ENCODE measurements around the gene CDADC1. TPM values are rescaled to one million over a fixed set of nuclear protein-coding genes. Genes with fewer than 3 reads are reported as not detected.

CDADC1 gene
- total and polyA plus RNA-seq, 10 of the 15 experiments (the other 5 are each of a cell fraction or from before 2014, with no cell fraction given) = 2.6 to 7.3 (median 5.2) TPM

GRCh38 chr13:49341517-49341916 lies 93.8 kb downstream of the CDADC1 start:
- Histone ChIP-seq H3K9ac (ENCODE audit: control insufficient read depth, insufficient read depth, low read length) (no peak overlapping the region), H3K27ac (ENCODE audit: control insufficient read depth, insufficient read depth) (no peak overlapping the region), H3K27me3 (replicated peaks in 1 of 2; ENCODE audit: control insufficient read depth in 2 of 2, insufficient read depth in 2 of 2, low read length in 1 of 2) (no peaks in the 10 kb centered on the region), H4K20me1 (ENCODE audit: control insufficient read depth, insufficient read depth) (no peaks in the 10 kb centered on the region), H3K4me2 (ENCODE audit: control insufficient read depth, insufficient read depth) (no peak overlapping the region), H3K79me2 (ENCODE audit: control insufficient read depth, insufficient read depth, low read length) (no peaks in the 10 kb centered on the region), H2AFZ (ENCODE audit: control insufficient read depth, low read depth, low read length) (no peak overlapping the region), H3K9me3 (replicated peaks; ENCODE audit: control insufficient read depth, insufficient read depth, low read length) (no peaks in the 10 kb centered on the region), H3K4me3 (no peak overlapping the region), H3K36me3 (ENCODE audit: control insufficient read depth in 2 of 2, insufficient read depth in 2 of 2, low read length in 1 of 2) (no peaks in the 10 kb centered on the region), H3K4me1 (ENCODE audit: control insufficient read depth, insufficient read depth, low read length) (no peaks in the 10 kb centered on the region)
- no TSS peak for BruUV-seq (replicated peaks)
- ATAC-seq (no peak), FAIRE-seq (no peak), DNase-seq (ENCODE audit: low read depth, low spot score) (no peak)
- in situ Hi-C loops (cut with MboI) (no loop called here), intact Hi-C loops (cut with micrococcal nuclease; ENCODE audit: unreplicated experiment) (no loop called here)
- no peak for TF ChIP-seq CREM (IDR thresholded peaks at IDR 0.05; ENCODE audit: low read depth)
- TF ChIP-seq EZH2 (IDR thresholded peaks at IDR 0.05; ENCODE audit: borderline replicate concordance, control insufficient read depth, low read depth, low read length) = no peak
- ChIA-PET POLR2A (no interaction called here), RAD21 (ENCODE audit: unreplicated experiment) (no interaction called here), CTCF (no interaction called here), SMC1A (ENCODE audit: uncharacterized antibody, unreplicated experiment) (no interaction called here)
- WGBS (ENCODE audit: insufficient coverage, insufficient replicate concordance, low lambda C conversion rate, missing lambda C conversion rate) = 96% methylated on average over 3 of the region's 3 CpGs

GRCh38 chr13:49341941-49342340 lies 94.2 kb downstream of the CDADC1 start:
- in situ Hi-C loops (cut with MboI) = no loop called here
- intact Hi-C loops (cut with micrococcal nuclease; ENCODE audit: unreplicated experiment) = no loop called here
- Histone ChIP-seq H3K36me3 (ENCODE audit: control insufficient read depth in 2 of 2, insufficient read depth in 2 of 2, low read length in 1 of 2) (no peaks in the 10 kb centered on the region), H2AFZ (ENCODE audit: control insufficient read depth, low read depth, low read length) (no peak overlapping the region), H3K79me2 (ENCODE audit: control insufficient read depth, insufficient read depth, low read length) (no peaks in the 10 kb centered on the region), H3K4me2 (ENCODE audit: control insufficient read depth, insufficient read depth) (no peak overlapping the region), H3K27me3 (replicated peaks in 1 of 2; ENCODE audit: control insufficient read depth in 2 of 2, insufficient read depth in 2 of 2, low read length in 1 of 2) (no peaks in the 10 kb centered on the region), H3K9ac (ENCODE audit: control insufficient read depth, insufficient read depth, low read length) (no peak overlapping the region), H3K4me3 (no peak overlapping the region), H3K4me1 (ENCODE audit: control insufficient read depth, insufficient read depth, low read length) (no peaks in the 10 kb centered on the region), H3K9me3 (replicated peaks; ENCODE audit: control insufficient read depth, insufficient read depth, low read length) (no peaks in the 10 kb centered on the region), H4K20me1 (ENCODE audit: control insufficient read depth, insufficient read depth) (no peaks in the 10 kb centered on the region), H3K27ac (ENCODE audit: control insufficient read depth, insufficient read depth) (no peak overlapping the region)
- SMC1A ChIA-PET (ENCODE audit: uncharacterized antibody, unreplicated experiment) = no interaction called here
- FAIRE-seq (no peak), ATAC-seq (no peak), DNase-seq (ENCODE audit: low read depth, low spot score) (no peak)
- POLR2A ChIA-PET = no interaction called here
- CTCF ChIA-PET = no interaction called here
- BruUV-seq (replicated peaks) = no TSS peak
- RAD21 ChIA-PET (ENCODE audit: unreplicated experiment) = no interaction called here
- TF ChIP-seq POLR2AphosphoS2 (IDR thresholded peaks at IDR 0.05; ENCODE audit: low read depth, low read length) (no peak), EGR1 (IDR thresholded peaks at IDR 0.05; ENCODE audit: borderline replicate concordance in 1 of 2, low read depth in 2 of 2, low read length in 2 of 2) (no peak), RCOR1 (conservative IDR thresholded peaks at IDR 0.05; ENCODE audit: low read depth, low read length) (no peak), MEF2A (IDR thresholded peaks at IDR 0.05; ENCODE audit: insufficient read depth, low read depth, low read length) (no peak), LARP7 (IDR thresholded peaks at IDR 0.05) (no peak), MTA2 (IDR thresholded peaks at IDR 0.05; ENCODE audit: low read depth) (no peak), RB1 (IDR thresholded peaks at IDR 0.05; ENCODE audit: borderline replicate concordance) (no peak), NFYB (IDR thresholded peaks at IDR 0.05; ENCODE audit: insufficient read depth, low read depth, low read length) (no peak), PBX3 (IDR thresholded peaks at IDR 0.05; ENCODE audit: insufficient replicate concordance, low read depth, low read length) (no peak), RFX5 (IDR thresholded peaks at IDR 0.05; ENCODE audit: low read depth, low read length) (no peak)
- TF ChIP-seq, protein P1, sequence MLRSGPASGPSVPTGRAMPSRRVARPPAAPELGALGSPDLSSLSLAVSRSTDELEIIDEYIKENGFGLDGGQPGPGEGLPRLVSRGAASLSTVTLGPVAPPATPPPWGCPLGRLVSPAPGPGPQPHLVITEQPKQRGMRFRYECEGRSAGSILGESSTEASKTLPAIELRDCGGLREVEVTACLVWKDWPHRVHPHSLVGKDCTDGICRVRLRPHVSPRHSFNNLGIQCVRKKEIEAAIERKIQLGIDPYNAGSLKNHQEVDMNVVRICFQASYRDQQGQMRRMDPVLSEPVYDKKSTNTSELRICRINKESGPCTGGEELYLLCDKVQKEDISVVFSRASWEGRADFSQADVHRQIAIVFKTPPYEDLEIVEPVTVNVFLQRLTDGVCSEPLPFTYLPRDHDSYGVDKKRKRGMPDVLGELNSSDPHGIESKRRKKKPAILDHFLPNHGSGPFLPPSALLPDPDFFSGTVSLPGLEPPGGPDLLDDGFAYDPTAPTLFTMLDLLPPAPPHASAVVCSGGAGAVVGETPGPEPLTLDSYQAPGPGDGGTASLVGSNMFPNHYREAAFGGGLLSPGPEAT (IDR thresholded peaks at IDR 0.05; ENCODE audit: low read depth) = no peak

Measured in GM12878 (cell line).